HG03025 (cell line): ENCODE data around the gene LAMA4.

Experiments
- ATAC-seq: cut with Tn5 transposase; IDR thresholded peaks from one replicate; pipeline ENCODE4 v1.9.1; 2021; ENCODE audit warnings: mild to moderate bottlenecking, moderate library complexity; ENCODE audit not compliant: unreplicated experiment, low FRiP score

The LAMA4 gene

DNA sequence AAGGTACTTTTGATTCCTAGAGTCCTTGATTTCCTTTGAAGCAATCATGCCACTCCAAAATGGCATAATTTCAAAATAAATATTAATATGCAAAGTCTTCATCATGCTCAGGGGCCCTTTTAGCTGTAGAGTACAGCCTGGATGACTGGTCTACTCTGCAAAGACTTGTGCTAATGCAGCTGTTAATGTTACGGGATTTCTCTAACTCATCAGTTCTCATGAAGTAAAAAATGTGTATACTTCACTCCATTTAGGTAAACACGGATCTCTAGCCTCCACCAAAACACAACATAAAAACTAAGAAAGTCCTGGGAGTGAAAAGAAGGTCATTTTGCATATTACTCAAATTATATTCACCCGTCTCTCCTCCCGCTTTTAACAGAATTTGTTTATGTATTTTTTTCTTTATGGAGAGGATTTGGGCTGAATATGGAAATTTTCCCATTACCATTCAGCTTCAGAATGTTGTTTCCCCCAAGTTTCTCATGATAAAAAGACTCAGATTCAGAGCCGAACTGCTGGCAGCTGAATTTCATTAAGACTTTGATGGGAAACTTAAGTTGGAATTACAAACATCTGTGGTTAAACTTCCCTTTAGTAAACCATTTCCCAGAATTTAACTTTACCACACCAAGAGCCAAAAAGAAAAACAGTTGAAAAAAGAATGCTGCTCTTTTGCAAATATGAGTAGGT is 8.7 kb downstream of the LAMA4 start:
- no peak for ATAC-seq

DNA sequence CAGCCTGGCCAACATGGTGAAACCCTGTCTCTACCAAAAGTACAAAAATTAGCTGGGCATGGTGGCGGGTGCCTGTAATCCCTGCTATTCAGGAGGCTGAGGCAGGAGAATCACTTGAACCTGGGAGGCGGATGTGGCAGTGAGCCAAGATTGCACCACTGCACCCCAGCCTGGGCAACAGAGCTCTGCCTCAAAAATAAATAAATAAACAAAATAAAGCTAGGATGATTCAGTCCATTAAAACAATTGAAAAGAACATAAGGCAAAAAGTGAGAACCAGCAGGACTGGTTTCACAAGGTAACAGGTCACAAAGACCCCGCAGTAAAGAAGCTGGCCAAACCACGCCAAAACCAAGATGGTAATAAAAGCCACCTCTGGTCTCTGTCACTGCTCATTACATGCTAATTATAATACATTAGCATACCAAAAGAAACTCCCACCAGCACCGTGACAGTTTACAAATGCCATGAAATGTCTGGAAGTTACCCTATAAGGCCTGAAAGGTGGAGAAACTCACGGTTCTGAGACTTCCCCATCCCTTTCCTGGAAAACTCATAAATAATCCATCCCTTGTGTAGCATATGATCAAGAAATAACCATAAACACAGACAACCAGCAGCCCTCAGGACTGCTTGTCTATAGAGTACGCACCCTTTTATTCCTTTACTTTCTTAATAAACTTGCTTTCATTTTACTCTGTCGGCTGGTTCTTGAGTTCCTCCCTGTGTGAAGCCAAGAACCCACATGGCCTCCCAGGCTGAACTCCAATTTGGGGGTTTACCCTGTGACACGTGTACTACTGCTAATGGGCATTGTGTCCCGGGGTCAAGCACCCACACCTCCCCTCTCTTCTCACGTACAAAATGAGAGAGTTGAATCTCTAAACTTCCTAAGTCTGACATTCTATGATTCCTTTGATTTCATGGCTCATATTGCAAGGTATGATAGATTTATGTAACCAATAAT is 10.2 kb downstream of the LAMA4 start:
- ATAC-seq, result no peak

GRCh38 chr6:112241820-112242429 is 12.4 kb downstream of the LAMA4 start:
- ATAC-seq, result no peak

- ATAC-seq, result no peak
These were observed 16.8 kb downstream of the LAMA4 start for GRCh38 chr6:112237595-112237994.

GRCh38 chr6:112237066-112237465 is 17.3 kb downstream of the LAMA4 start:
- no peak for ATAC-seq

DNA sequence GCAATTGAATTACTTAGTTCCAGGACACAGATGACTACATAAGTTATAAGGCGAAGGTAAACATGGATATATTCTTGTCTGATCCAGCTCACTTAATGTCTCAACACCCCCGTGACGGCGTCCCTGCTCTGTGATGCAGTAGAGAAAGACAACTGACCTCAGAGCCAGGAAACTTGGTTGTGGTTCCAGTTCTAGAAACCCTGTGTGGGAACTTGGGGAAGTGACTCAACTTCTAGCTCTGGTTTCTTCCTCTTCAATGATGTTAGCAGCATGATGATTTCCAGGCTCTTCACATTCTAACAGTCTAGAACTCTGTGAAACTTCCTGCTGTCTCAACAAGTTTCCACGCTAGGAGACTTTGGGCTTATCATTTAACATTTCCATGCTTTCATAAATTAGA is 18.4 kb downstream of the LAMA4 start:
- no peak for ATAC-seq

GRCh38 chr6:112234601-112235000 is 19.8 kb downstream of the LAMA4 start:
- ATAC-seq, result no peak

DNA sequence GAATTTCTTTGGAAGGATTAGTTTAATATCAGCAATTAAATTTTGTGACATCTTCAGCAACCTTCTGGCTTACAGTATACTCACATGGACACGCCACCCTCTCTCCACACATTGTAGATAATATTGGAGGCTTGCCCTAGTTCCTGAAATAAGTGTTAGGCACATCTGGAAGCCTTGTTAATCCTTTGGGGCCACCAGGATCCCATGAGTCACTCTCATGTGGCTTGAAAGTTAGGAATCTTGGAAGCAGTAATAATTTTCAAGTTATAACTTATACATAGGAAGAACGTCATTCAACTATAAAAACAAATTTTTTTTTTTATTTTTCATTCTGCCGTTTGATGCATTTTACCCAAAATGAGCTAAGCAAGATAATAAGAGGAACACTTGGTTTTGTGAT is 20.5 kb downstream of the LAMA4 start:
- ATAC-seq, result no peak

DNA sequence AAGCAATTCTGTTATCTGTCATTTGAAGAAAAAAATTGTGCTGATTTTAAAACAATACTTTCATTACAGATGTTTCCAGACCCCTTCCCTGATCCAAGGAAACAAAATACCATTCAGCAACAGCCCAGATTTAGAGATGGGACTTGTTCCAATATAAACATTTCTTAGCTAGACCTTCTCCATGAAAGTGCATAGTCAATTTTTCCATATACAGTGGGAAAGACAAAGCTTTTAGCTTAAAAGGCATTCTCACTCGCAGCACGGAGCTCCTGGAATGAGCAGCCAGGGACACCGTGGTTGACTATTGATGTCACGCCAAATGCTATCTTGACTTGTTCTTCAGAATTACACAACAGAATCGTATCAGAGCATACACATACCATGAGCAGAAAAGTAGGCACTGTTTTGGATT is 21.5 kb downstream of the LAMA4 start:
- ATAC-seq, result no peak

GRCh38 chr6:112231594-112232060 is 22.7 kb downstream of the LAMA4 start:
- no peak for ATAC-seq

GRCh38 chr6:112231164-112231563 is 23.2 kb downstream of the LAMA4 start:
- no peak for ATAC-seq

DNA sequence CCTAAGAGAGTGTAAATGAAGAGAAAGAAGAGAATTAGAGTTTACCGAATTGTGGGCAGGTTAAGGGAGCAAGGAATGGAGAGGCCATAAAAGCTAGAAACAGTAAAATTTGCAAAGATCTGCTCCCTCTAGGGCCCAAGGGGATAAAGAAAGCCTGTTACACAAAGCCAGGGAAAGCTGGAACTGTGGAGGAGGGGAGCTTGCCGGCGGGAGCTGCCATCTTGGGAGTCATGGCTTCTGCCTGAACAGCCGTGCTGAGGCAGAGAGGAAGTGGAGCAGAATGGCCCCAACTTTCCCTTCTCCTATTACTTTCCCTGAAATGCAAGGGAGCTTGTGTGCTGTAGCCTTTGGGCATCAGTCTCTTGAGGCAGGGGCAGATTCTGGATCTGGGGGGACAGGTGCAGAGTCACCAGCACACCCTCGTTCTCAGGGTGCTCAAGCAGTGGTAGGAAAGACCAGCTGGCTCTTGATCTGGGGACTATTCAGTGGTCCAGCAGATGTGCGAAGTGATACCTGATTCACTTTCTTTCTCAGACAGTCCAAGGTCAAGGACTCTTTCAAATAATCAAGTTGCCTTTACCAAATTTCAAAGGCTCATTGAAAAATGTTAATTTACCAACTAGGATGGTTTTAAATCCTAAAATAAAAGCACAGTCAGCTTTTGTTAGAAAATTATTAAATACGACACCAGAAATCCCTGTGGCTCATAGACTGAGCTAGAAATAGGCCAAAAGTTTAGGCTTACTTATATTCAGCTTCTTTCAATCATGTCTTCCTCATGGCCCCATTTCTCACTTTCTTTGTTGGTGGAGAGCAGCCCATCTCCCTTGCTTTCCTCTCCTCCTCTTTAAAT is 25.7 kb downstream of the LAMA4 start:
- no peak for ATAC-seq

DNA sequence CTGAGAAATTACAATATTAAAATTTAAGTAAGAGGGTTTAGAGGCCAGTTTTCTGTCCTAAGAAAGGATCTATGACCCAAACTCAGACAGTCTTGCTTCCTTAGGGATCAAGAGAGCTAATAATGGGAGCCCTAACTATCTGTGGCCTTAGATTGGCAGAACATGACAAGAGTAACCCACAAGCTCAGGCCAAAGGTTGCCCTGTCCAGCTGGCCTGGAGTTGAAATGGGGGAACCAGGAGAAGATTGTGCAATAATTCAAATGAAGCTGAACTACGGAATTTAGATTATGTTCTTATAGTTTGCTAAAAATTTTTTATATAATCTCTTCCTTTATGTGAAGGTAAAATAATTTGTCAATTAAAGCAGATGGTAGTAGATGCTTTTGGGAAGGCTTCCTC is 26.4 kb downstream of the LAMA4 start:
- ATAC-seq, result no peak

DNA sequence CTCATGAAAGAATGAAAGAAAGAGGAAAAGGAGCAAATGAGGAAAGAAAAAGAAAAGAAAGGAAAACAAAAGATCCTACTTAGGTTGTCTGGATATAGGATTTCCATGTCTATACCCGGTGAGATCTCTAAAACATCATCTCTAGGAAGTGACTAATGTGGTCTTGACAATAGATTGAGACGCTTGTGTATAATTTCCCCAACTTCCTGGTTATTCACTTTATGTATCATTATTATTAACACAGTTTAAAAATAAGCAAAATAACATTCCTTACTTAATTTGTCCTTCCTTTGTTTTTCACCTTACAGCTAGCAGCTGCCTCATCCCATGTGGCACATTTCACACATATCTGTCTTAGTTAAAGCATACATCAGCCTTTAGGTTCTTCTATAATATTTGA is 27.0 kb downstream of the LAMA4 start:
- ATAC-seq, result no peak

DNA sequence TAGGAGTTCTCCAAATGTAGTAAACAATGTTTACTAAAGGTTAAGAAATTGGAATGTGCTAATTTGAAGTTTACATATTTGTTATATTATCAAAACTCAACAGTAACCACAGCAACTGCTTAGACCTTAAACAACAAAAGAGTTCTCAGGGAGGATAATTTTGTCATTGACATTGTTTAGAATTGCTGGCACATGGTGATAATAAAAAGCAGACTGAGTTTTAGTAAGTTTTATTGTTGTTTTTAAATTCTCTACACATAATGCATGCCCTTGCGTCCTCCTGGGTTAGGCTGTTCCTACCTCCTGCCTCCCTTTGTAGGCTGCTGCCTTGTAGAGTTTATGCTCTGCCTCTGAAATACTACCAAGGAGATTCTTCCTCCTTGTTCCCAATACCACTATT is 28.7 kb downstream of the LAMA4 start:
- ATAC-seq, result no peak

GRCh38 chr6:112224088-112224487 is 30.3 kb downstream of the LAMA4 start:
- no peak for ATAC-seq

DNA sequence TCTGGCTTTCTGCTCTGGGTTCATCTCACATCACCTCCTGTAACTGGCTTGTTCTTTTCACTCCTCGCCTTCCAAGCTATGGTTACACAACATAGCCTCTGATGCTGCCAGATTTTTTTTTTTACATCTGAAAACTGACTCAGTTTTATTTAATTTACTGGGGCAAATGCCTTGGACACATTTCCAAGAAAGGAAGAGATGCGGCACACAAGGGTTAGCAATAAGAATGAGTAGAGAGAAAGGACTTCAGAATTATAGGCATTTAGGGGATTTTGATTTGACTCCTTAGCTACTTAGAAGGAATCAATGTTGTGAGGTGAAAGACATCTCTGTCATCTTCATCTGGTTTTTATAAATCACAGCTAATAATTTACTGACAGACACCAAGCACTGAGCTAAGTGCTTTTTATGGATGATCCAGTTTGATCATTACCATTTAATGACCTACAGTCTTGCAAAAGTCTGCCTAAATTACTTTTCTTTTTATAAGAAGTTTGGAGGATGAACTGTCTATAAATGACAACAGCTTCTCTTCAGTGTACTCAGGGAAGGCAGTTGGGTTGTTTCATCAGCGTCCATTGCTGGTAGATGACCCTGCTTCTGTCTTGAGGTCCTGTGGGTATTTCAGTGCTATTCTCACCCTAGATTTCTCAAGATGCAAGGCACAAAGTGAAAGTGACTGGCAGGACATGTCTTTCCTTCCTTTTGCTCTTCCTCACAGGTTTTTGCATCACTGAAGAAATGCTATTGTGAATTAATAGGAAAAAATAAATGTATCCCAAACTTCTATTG is 31.1 kb downstream of the LAMA4 start:
- no peak for ATAC-seq

DNA sequence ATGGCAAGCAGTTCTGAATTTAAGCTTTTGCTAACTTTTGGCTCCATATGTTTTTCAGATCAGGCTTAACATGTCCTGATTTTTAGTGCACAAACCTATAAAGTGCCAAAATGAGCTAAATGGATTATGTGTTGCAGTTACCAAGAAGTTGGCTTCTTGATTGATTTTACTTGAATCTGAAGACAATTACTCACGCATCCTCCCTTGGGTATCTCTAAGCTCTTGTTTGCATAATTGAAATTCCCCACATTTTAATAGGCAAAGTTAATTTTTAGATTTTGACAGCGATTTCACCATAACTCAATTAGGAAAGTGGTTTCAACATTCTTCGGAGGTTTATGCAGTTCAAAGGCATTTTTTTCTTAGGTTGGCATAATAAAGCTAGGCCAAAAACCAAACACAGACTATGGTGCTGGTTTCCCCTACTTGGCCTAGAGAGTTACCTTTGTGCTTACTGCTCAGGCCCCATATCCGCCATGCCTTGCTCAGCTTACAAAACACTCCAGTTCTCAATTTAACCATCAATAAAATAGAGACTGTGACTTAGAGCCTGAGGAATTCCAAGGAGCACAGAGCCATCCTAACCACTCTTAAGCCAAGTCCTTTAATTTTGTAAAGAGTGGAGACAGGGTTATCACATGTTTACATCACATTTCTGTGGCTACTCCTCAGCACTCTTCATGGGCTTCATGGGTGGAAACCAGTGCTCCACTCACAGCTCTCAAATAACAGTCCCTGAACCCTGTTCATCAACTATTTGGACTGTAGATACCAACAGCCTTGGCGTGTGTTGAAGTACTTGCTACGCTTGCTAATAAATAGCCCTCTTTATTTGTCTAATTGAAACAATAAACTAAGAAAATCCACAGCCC is 32.1 kb downstream of the LAMA4 start:
- ATAC-seq, result no peak

DNA sequence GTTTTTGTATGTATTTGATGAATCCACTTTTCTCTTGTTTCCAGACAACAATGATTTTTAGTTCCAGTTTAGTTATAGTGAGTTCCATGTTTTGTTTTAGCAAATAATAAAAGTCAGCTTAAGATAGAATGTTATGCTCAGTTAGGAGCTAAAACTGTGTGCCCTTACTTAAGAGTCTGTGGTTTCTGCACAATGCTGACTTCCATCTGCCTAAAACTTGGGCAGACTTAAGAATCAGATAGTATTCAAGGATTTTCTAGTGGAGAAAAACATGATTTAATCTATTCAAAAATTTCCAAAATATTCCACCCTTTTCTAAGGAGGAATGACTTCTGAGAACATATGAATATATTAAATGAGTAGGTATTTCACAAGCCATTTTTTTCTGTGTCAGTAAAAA is 32.8 kb downstream of the LAMA4 start:
- ATAC-seq, result no peak
